Lower leg skin (tissue), 4 donors: ENCODE data around the gene EIF4B. TPM values are rescaled to one million over a fixed set of nuclear protein-coding genes. Genes with fewer than 3 reads are reported as not detected.

ENCODE experiments used
- DNase-seq, 2 donors: peaks; one replicate each; pipeline ENCODE4 v3.0.0-alpha.2; 2019; ENCODE audit warnings: low spot score in 2 of 2
- H3K4me3 ChIP-seq: fragments of 200-600 bp; sonication (generic); 2 replicates; pipeline ENCODE4 v1.5.1; 2017; ENCODE audit warnings: mild to moderate bottlenecking, low read depth; ENCODE audit not compliant: poor library complexity, severe bottlenecking
- CTCF ChIP-seq, 3 donors: fragments of 450-650 bp; IDR thresholded peaks; one replicate each; pipeline ENCODE4 v1.5.1; 2016; ENCODE audit warnings: antibody characterized with exemption in 3 of 3, mild to moderate bottlenecking in 3 of 3, moderate library complexity in 2 of 3
- POLR2A ChIP-seq, 2 donors: fragments of 450-650 bp; IDR thresholded peaks; one replicate each; pipeline ENCODE4 v1.6.1; 2016 to 2017; ENCODE audit warnings: antibody characterized with exemption in 2 of 2, mild to moderate bottlenecking in 1 of 2, moderate library complexity in 1 of 2
- WGBS, 2 donors: methylation state at CpG; one replicate each; pipeline ENCODE4 v1.1.5; 2018; 5-methylcytosine and 5-hydroxymethylcytosine counted together
- intact Hi-C: fragments of 100-400 bp; cut with DNase I; formaldehyde crosslinking; loops from one replicate; pipeline ENCODE4 v1.15.0; 2023; ENCODE audit warnings: low total_unique reads
- total RNA-seq, 4 donors: library from RNA; depleted of rRNA; stranded (reverse); fragments of >200 nt; gene quantifications; one replicate each; pipeline ENCODE4 v1.1.0, GENCODE V29; 2016

The EIF4B gene
- total RNA-seq, 4 donors from 2014 or later: 499 to 623 (median 546) TPM

DNA sequence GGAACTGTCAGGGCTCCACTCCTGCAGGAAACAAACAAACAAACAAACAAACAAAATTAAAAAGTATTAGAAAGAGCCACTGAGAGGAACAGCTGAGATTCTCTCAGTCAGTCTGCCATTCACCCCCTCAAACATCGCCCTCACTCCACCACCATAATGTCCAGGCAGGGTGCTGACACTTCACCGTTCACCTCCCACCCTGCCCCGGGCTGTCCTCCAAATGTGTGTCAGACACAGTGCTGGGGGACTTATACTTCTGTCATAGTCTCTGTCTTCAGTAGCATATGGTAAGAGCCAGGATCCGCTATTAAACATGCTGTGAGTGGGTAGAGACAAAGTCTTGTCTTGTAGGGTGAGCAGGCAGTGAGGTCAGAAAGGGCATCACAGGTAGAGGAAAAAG, 29.1 kb upstream of the EIF4B start:
- no peak overlapping the region for H3K4me3 ChIP-seq
- DNase-seq: no peak
- intact Hi-C loops: no loop called here
- TF ChIP-seq POLR2A (IDR thresholded peaks at IDR 0.05) (no peak), CTCF (IDR thresholded peaks at IDR 0.05) (no peak)
- WGBS, 2 donors: 49 to 54% methylated on average over 4 of the region's 4 CpGs

DNA sequence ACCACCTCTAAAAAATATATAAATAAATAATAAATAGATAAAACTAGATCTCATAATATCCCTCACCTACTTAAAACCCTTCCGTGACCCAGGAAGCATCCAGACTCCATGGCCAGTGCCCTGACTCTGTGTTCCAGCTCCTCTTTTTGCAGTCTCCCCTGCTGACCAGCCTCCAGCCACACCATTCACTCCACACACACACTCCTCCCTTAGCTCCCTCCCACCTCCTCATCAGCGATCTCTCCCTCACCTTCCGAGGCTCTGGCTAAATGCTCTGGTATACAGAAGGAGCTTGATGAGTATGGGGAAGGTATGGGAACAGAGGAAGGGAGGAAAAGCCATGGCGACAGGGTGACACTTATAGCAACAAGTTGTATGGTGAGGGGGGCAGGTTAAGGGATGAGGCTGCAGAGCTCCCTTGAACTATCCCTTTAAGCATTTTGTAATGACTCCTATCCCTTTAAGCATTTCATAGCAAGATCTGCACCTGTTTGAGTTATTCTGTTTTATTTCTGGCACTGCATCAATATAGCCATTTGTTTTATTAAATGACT, 26.1 kb upstream of the EIF4B start:
- intact Hi-C loops: loop anchor here (2.0 kb wide), 1 partner anchor 95 kb away; no protein-coding TSS in a partner anchor
- no peak overlapping the region for H3K4me3 ChIP-seq
- TF ChIP-seq POLR2A (IDR thresholded peaks at IDR 0.05): no peak
- TF ChIP-seq CTCF (IDR thresholded peaks at IDR 0.05): no peak
- no peak for DNase-seq
- 35 to 46% methylated on average over 4 of the region's 4 CpGs for WGBS, 2 donors

DNA sequence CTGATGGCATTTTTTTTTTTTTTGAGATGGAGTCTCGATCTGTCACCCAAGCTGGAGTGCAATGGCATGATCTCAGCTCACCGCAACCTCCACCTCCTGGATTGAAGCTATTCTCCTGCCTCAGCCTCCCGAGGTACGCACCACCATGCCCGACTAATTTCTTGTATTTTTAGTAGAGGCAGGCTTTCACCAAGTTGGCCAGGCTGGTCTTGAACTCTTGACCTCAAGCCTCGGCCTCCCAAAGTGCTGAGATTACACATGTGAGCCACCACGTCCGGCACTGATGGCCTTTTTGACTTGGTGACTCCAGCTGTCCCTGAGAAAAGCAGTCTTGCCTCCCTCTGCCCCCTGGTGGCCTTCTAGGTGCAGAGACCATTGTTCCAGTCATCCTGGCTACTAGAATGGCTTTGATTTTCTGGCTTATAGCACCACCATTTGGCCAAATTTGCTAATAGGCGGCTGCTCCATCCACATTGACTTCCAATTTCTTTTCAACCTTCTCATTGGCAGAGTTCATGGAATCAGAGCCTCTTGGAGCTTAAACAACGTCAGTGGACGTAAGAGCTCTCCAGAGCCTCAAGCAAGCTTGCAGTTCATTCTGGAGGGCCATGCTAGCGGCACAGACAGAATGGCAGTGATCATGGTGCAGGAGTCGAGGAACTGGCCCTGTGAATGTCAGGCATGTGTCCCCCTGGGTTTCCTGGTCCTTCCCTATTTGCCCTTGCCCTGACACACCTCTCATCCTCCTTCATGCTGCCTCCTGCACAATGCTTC, 25.4 kb upstream of the EIF4B start:
- WGBS, 2 donors: 28 to 31% methylated on average over 13 of the region's 13 CpGs
- no peak overlapping the region for H3K4me3 ChIP-seq
- TF ChIP-seq POLR2A (IDR thresholded peaks at IDR 0.05) (no peak), CTCF (IDR thresholded peaks at IDR 0.05) (peak in 1 of 3 donors; percentile 98)
- intact Hi-C loops: loop anchor here (2.0 kb wide), 1 partner anchor 96 kb away; no protein-coding TSS in a partner anchor
- peak; percentile 89 to 96 for DNase-seq

GRCh38 chr12:52984136-52984535, 22.1 kb upstream of the EIF4B start:
- no peak overlapping the region for H3K4me3 ChIP-seq
- intact Hi-C loops: no loop called here
- TF ChIP-seq CTCF (IDR thresholded peaks at IDR 0.05): no peak
- TF ChIP-seq POLR2A (IDR thresholded peaks at IDR 0.05): no peak
- DNase-seq: no peak
- 79 to 87% methylated on average over 1 of the region's 1 CpG for WGBS, 2 donors

- H3K4me3 ChIP-seq: no peak overlapping the region
- TF ChIP-seq CTCF (IDR thresholded peaks at IDR 0.05): no peak
- DNase-seq: no peak
- intact Hi-C loops: no loop called here
- 85 to 89% methylated on average over 6 of the region's 6 CpGs for WGBS, 2 donors
Observed at GRCh38 chr12:52988898-52989297, 17.4 kb upstream of the EIF4B start.
